Endothelial cell of umbilical vein (primary cell): ENCODE results near the gene GADD45GIP1.

ENCODE experiments used
- JUN ChIP-seq: IDR thresholded peaks from 2 replicates; pipeline ENCODE4 v1.6.1; 2011; ENCODE audit warnings: borderline replicate concordance, low read depth; ENCODE audit not compliant: insufficient read length, insufficient read depth
- MYC ChIP-seq: IDR thresholded peaks from one replicate; pipeline ENCODE4 v1.6.1; 2011; ENCODE audit warnings: mild to moderate bottlenecking, low read depth, low read length
- POLR2A ChIP-seq: IDR thresholded peaks from 2 replicates; pipeline ENCODE4 v1.6.1; 2012; ENCODE audit warnings: low read depth, mild to moderate bottlenecking, control low read depth, low read length
- POLR2AphosphoS5 ChIP-seq: IDR thresholded peaks from 2 replicates; pipeline ENCODE4 v1.6.1; 2012; ENCODE audit warnings: low read depth, mild to moderate bottlenecking, control low read depth, low read length, moderate library complexity; ENCODE audit not compliant: insufficient read depth
- TF ChIP-seq, protein P1 (sequence below), 2 donors: IDR thresholded peaks; 1 replicate in 1 of 2; 2 replicates in 1 of 2; pipeline ENCODE4 v1.5.1; 2011; ENCODE audit warnings: low read length in 2 of 2, mild to moderate bottlenecking in 2 of 2, moderate library complexity in 2 of 2, control low read depth in 1 of 2, inconsistent platforms in 1 of 2, low read depth in 1 of 2; ENCODE audit not compliant: insufficient read depth in 1 of 2; ENCODE audit errors: extremely low read depth in 1 of 2
- TF ChIP-seq, protein P2 (sequence below): IDR thresholded peaks from 2 replicates; pipeline ENCODE4 v1.6.1; 2011; ENCODE audit not compliant: insufficient read depth, insufficient read length

DNA sequence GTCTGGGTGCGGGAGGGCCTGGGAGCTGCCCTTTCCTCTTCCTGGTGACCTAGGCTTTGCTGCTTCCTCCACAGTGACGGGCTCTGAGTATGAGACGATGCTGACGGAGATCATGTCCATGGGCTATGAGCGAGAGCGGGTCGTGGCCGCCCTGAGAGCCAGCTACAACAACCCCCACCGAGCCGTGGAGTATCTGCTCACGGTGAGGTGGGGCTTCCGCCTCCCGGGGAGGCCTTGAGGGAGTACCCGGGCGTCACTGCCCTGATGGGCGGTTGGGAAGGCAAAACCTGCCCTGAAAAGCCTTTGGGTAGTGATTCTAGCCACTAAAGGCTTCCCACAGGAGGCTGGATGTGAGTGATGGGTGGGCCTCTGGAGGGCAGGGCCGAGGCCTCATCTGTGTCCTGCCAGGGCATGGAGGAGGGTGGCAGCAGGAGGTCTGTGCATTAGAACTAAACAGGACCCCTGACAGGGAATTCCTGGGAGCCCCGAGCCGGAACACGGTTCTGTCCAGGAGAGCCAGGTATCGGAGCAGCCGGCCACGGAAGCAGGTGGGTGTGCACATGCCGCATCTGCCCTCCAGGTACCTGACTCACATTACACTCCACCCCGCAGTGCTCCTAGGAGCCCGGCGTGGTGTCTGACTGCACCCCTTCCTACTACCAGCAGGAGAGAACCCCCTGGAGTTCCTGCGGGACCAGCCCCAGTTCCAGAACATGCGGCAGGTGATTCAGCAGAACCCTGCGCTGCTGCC, 8.2 kb downstream of the GADD45GIP1 start:
- TF ChIP-seq, protein P1, sequence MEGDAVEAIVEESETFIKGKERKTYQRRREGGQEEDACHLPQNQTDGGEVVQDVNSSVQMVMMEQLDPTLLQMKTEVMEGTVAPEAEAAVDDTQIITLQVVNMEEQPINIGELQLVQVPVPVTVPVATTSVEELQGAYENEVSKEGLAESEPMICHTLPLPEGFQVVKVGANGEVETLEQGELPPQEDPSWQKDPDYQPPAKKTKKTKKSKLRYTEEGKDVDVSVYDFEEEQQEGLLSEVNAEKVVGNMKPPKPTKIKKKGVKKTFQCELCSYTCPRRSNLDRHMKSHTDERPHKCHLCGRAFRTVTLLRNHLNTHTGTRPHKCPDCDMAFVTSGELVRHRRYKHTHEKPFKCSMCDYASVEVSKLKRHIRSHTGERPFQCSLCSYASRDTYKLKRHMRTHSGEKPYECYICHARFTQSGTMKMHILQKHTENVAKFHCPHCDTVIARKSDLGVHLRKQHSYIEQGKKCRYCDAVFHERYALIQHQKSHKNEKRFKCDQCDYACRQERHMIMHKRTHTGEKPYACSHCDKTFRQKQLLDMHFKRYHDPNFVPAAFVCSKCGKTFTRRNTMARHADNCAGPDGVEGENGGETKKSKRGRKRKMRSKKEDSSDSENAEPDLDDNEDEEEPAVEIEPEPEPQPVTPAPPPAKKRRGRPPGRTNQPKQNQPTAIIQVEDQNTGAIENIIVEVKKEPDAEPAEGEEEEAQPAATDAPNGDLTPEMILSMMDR (IDR thresholded peaks at IDR 0.05; ENCODE audit: extremely low read depth in 1 of 2, insufficient read depth in 1 of 2, low read depth in 1 of 2, low read length in 2 of 2) = no peak
- TF ChIP-seq POLR2A (no peak), POLR2AphosphoS5 (no peak), JUN (no peak), MYC (no peak)
- TF ChIP-seq, protein P2, sequence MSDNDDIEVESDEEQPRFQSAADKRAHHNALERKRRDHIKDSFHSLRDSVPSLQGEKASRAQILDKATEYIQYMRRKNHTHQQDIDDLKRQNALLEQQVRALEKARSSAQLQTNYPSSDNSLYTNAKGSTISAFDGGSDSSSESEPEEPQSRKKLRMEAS = no peak
